Mucosa of descending colon (tissue), 3 donors: Measurements from ENCODE around the gene OR51E2. TPM values are rescaled to one million over a fixed set of nuclear protein-coding genes. Genes with fewer than 3 reads are reported as not detected.

Source experiments
- ATAC-seq: fragments of 200-7000 bp; cut with Tn5 transposase; one replicate; pipeline ENCODE4 v1.9.1; 2020; ENCODE audit warnings: mild to moderate bottlenecking, moderate library complexity
- DNase-seq, 3 donors: peaks; one replicate each; pipeline ENCODE4 v3.0.0-alpha.2; 2020
- H3K36me3 ChIP-seq: fragments of 200-600 bp; one replicate; pipeline ENCODE4 v1.8.0; 2021; ENCODE audit warnings: low read depth, mild to moderate bottlenecking
- H3K4me1 ChIP-seq: fragments of 200-600 bp; one replicate; pipeline ENCODE4 v1.8.0; 2021; ENCODE audit warnings: low read depth, mild to moderate bottlenecking
- H3K4me3 ChIP-seq: fragments of 200-600 bp; one replicate; pipeline ENCODE4 v1.8.0; 2021; ENCODE audit warnings: mild to moderate bottlenecking
- H3K9me3 ChIP-seq: fragments of 200-600 bp; one replicate; pipeline ENCODE4 v1.8.0; 2021; ENCODE audit warnings: mild to moderate bottlenecking
- intact Hi-C, 2 donors: fragments of 100-400 bp; cut with DNase I in 1 of 2; cut with micrococcal nuclease in 1 of 2; formaldehyde crosslinking; loops; one replicate each; pipeline versions ENCODE4 v1.11.0 to v1.11.1; 2022; cut with DNase I, micrococcal nuclease
- total RNA-seq, 3 donors: library from RNA; stranded (reverse); fragmentation: NEBNext Ultra II Directional in 2 of 3; extraction: Animal tissue kit (Norgen Biotek cat#: 25700) in 2 of 3; gene quantifications; one replicate each; pipeline versions ENCODE4 v1.2.1 to v1.2.4, GENCODE V29; 2021 to 2023
- TF ChIP-seq, protein P1 (sequence below): fragments of 200-600 bp; IDR thresholded peaks from one replicate; pipeline ENCODE4 v1.8.0; 2022; ENCODE audit warnings: antibody characterized with exemption, mild to moderate bottlenecking
- donor health status: DM: no; HTN: no; CAD: no; lungs with moderate emphysema.
- donor health status: DM: no; HTN: no; CAD: no.
- donor health status: DM: no; HTN: yes; CAD: no.

The OR51E2 gene
- total RNA-seq, 3 donors from 2014 or later = 0.46 to 11.0 (median 1.0) TPM

DNA sequence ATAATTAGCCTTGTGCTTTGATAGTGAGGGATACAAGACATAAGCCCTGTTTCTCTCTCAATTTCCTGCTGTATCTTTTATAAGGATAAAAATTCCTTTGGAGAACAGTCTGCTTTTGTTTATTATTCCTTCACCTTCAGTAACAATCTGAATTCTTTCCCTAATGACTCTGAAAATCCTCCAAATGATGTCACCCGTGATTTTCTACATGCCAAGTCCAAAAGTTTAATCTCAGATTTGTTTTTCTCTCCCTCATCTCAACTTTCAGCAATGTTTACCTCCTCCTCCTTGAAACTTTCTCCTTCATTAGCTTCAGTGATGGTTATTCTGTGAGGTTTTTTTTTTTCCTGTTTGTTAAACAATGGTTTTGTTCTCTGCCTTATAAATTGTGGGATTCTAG lies 2.2 kb downstream of the OR51E2 start:
- TF ChIP-seq, protein P1, sequence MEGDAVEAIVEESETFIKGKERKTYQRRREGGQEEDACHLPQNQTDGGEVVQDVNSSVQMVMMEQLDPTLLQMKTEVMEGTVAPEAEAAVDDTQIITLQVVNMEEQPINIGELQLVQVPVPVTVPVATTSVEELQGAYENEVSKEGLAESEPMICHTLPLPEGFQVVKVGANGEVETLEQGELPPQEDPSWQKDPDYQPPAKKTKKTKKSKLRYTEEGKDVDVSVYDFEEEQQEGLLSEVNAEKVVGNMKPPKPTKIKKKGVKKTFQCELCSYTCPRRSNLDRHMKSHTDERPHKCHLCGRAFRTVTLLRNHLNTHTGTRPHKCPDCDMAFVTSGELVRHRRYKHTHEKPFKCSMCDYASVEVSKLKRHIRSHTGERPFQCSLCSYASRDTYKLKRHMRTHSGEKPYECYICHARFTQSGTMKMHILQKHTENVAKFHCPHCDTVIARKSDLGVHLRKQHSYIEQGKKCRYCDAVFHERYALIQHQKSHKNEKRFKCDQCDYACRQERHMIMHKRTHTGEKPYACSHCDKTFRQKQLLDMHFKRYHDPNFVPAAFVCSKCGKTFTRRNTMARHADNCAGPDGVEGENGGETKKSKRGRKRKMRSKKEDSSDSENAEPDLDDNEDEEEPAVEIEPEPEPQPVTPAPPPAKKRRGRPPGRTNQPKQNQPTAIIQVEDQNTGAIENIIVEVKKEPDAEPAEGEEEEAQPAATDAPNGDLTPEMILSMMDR = no peak
- ATAC-seq (no peak), DNase-seq (no peak)
- Histone ChIP-seq H3K9me3 (no peaks in the 10 kb centered on the region), H3K4me1 (no peaks in the 10 kb centered on the region), H3K36me3 (no peaks in the 10 kb centered on the region), H3K4me3 (no peak overlapping the region)
- intact Hi-C loops = no loop called here

DNA sequence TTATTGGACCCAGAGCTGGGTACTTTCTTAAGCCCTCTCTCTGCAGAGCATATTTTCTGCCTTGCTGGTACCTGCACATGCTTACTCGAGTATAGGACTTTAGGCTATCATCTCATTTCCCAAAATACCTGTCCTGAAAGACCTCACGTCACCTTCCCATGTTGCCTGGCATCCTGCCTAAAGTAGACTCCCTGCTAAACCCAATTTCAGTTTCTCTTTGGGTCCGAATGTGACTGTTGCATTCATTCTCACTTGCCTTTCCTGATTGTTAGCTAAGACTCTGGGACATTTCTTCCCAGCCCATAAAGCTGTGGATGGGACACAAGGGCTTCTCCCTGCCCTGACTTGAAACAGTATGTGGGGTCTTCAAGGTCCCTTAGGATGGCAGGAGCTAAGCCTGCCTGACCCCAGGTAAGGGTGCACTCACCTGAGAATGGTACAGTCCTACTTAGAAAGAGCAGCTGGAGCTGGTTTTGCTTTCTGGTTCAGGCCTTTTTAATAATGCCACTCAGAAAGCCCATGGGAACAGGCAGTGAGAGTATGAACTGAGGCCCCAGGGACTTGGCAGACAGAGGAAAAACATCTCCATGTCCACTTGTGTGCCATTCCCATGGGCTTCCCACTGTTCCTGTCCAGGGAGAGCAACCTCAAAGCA lies 12.9 kb downstream of the OR51E2 start:
- intact Hi-C loops = no loop called here
- TF ChIP-seq, protein P1 = no peak
- no peak for ATAC-seq
- Histone ChIP-seq H3K4me3 (no peak overlapping the region), H3K4me1 (no peaks in the 10 kb centered on the region), H3K9me3 (no peaks in the 10 kb centered on the region), H3K36me3 (no peaks in the 10 kb centered on the region)
- DNase-seq = no peak

DNA sequence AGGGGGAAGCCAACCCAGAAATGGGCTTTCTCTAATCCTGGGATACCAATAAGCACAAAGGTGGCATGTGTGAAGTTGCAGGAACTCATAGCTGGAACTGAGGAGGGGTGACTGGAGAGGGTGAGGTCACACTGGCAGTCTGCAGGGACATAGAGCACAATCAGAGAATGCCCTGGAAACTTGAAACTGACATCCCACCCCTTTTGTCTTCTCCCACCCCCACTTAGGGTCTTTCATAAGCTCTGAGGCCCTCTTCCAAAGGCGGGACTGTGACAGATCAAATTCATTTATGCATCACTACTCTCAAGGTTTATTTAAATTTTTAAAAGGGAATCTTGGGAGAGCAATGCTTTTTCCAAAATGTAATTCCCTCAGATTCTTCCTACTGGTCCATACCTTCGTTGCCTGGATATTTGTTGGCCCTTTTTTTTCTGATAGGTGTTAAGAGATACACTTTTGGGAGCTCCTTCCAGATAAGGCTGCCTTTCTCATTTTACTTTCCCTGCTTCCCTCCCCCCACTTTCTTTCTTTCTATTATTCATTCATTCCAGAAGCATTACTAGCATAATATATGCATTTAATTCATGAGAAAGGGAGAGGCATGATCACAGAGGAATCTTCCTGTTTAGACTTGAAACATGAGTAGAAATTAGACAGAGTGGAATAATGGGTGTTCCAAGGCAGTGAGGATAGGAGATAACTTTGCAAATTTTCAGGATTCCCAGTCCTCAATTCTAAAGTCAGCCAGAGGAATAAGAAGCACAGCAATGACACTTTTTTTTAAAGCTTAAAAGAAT lies 14.8 kb downstream of the OR51E2 start:
- Histone ChIP-seq H3K4me1 (no peaks in the 10 kb centered on the region), H3K9me3 (no peaks in the 10 kb centered on the region), H3K36me3 (no peaks in the 10 kb centered on the region), H3K4me3 (no peak overlapping the region)
- TF ChIP-seq, protein P1 = no peak
- intact Hi-C loops = no loop called here
- DNase-seq = no peak
- no peak for ATAC-seq

DNA sequence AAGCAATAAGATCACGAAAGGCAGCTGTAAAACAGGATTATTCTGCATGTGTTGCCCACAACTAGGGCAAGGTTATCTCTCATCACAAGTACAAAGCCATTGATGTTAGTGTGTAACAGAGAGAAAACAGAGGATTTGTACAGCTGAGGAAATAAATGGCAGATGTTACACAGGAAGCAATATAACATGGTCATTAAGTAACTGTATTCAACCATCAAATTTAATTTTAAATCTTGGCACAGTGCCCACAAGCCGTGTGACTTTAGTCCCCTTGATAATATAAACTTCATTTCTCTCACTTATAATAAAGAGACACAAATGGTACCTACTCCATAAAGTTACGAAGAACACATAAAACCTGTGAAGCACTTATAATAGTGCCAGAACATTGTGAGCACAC lies 17.3 kb downstream of the OR51E2 start:
- DNase-seq = no peak
- no peaks in the 10 kb centered on the region for H3K36me3 ChIP-seq
- TF ChIP-seq, protein P1 = no peak
- H3K4me3 ChIP-seq = no peak overlapping the region
- no peaks in the 10 kb centered on the region for H3K4me1 ChIP-seq
- H3K9me3 ChIP-seq = no peaks in the 10 kb centered on the region
- intact Hi-C loops = no loop called here
- no peak for ATAC-seq

DNA sequence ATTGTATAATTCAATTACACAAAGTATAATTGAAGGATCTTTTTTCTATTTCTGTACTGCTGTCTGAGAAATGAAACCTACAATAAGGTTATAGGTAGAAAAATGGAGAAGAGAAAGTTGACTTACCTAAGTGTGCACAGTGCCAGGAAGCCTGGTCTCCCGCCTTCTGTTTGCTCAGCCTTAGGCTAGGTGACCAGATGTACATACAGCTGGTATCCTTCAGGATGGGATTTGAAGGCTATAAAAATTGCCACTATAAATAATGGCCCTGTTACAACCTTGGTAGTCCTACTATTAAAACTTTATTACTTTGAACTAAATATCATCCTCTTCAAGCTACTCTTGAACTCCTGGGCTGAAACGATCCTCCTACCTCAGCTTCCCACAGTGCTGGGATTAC lies 19.7 kb downstream of the OR51E2 start:
- no peaks in the 10 kb centered on the region for H3K9me3 ChIP-seq
- intact Hi-C loops = no loop called here
- DNase-seq (no peak), ATAC-seq (peak; percentile 43)
- H3K4me1 ChIP-seq = no peaks in the 10 kb centered on the region
- no peaks in the 10 kb centered on the region for H3K36me3 ChIP-seq
- TF ChIP-seq, protein P1 = no peak
- no peak overlapping the region for H3K4me3 ChIP-seq
